ENCODE measurements around the gene SLC8A2. TPM values are rescaled to one million over a fixed set of nuclear protein-coding genes. Genes with fewer than 3 reads are reported as not detected.
A peak's percentile ranks its signal among the peaks of the same experiment; 100 is the strongest.

The SLC8A2 gene
- total RNA-seq, 3 donors from 2014 or later (not counting 1 experiment from before 2014, with no cell fraction given), result 0.20 TPM; not detected in 2

DNA sequence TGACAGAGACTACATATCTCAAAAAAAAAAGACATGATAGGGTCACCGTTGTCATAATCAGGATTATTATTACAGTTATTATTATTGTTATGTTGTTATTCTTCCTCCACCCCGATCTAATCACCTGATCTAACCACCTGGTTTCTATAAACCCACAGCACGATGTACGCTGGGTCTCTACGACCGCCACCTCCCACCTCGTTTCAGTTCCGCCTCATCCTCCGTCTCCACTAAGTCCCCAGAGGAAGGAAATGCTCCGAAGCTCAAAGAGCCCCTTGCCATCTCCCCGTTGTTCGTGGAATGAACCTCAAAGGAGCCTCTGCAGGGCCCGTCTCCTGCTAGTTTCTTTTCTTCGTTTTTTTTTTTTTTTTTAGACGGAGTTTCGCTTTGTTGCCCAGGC, 36.5 kb downstream of the SLC8A2 start:
- ATAC-seq, result no peak
- WGBS (ENCODE audit: insufficient coverage), result 37% methylated on average over 15 of the region's 16 CpGs

DNA sequence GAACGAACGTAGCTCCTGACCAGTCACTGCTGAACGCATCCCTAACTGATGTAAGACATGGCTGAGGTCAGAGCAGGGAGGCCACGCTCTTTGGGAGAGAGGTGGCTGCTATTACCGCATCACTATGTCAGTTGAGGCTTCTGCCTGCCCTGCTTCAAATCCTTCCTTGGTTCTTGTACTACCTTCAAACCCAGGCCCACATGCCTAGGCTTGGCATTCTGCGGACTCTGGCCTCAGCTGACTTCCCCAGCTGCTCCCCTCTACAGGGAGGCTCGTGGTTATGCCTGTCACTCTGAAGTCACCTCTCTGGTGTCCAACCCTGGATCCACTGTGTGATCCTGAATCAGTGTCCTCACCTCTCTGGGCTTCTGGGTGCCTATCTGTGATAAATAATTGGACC, 37.6 kb downstream of the SLC8A2 start:
- H3K4me1 ChIP-seq (ENCODE audit: control insufficient read depth, insufficient read depth, low read length), result peaks cover 15% of the 10 kb centered on the region
- 84% methylated on average over 7 of the region's 7 CpGs for WGBS (ENCODE audit: insufficient coverage)
- intact Hi-C loops (cut with micrococcal nuclease), result no loop called here
- no peak overlapping the region for H3K27ac ChIP-seq (ENCODE audit: low read length)
- TF ChIP-seq, protein P1, sequence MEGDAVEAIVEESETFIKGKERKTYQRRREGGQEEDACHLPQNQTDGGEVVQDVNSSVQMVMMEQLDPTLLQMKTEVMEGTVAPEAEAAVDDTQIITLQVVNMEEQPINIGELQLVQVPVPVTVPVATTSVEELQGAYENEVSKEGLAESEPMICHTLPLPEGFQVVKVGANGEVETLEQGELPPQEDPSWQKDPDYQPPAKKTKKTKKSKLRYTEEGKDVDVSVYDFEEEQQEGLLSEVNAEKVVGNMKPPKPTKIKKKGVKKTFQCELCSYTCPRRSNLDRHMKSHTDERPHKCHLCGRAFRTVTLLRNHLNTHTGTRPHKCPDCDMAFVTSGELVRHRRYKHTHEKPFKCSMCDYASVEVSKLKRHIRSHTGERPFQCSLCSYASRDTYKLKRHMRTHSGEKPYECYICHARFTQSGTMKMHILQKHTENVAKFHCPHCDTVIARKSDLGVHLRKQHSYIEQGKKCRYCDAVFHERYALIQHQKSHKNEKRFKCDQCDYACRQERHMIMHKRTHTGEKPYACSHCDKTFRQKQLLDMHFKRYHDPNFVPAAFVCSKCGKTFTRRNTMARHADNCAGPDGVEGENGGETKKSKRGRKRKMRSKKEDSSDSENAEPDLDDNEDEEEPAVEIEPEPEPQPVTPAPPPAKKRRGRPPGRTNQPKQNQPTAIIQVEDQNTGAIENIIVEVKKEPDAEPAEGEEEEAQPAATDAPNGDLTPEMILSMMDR (IDR thresholded peaks at IDR 0.05), result no peak
- H3K27ac Mint-ChIP-seq, result no peak overlapping the region
- H3K9me3 ChIP-seq (ENCODE audit: control insufficient read depth, insufficient read depth, low read length), result no peaks in the 10 kb centered on the region
- no peaks in the 10 kb centered on the region for H3K36me3 ChIP-seq (ENCODE audit: control insufficient read depth, insufficient read depth, low read length)
- ATAC-seq (no peak), DNase-seq (no peak)
- H3K4me3 Mint-ChIP-seq, result no peak overlapping the region
- H3K9me3 Mint-ChIP-seq, result no peaks in the 10 kb centered on the region
- peaks cover 17 to 21% of the 10 kb centered on the region in 2 donors for H3K4me1 Mint-ChIP-seq
- peaks cover 24% of the 10 kb centered on the region for H3K27me3 ChIP-seq (ENCODE audit: control insufficient read depth, insufficient read depth, low read length)
- H3K36me3 Mint-ChIP-seq, result no peaks in the 10 kb centered on the region
- peaks cover 52 to 61% of the 10 kb centered on the region in 2 donors for H3K27me3 Mint-ChIP-seq (ENCODE audit: low read depth in 2 of 2)
- H3K4me3 ChIP-seq (ENCODE audit: low read length), result no peak overlapping the region

More for the DNA sequence above, 36.5 kb downstream of the SLC8A2 start:
- H3K9me3 Mint-ChIP-seq, result no peaks in the 10 kb centered on the region
- H3K9me3 ChIP-seq (ENCODE audit: control insufficient read depth, insufficient read depth, low read length), result no peaks in the 10 kb centered on the region
- no peak overlapping the region for H3K27ac ChIP-seq (ENCODE audit: low read length)
- H3K4me3 ChIP-seq (ENCODE audit: low read length), result no peak overlapping the region
- no peak overlapping the region for H3K4me3 Mint-ChIP-seq
- peak in 1 of 2 donors; percentile 57 for DNase-seq
- peaks cover 16% of the 10 kb centered on the region for H3K27me3 ChIP-seq (ENCODE audit: control insufficient read depth, insufficient read depth, low read length)
- intact Hi-C loops (cut with micrococcal nuclease), result loop anchor here (5.0 kb wide), 1 partner anchor 82 kb away; the partner anchor contains the start of gene NAPA
- H3K27ac Mint-ChIP-seq, result no peak overlapping the region
- peaks cover 8% of the 10 kb centered on the region for H3K4me1 ChIP-seq (ENCODE audit: control insufficient read depth, insufficient read depth, low read length)
- no peaks in the 10 kb centered on the region for H3K36me3 ChIP-seq (ENCODE audit: control insufficient read depth, insufficient read depth, low read length)
- H3K27me3 Mint-ChIP-seq (ENCODE audit: low read depth in 2 of 2), result peaks cover 48 to 61% of the 10 kb centered on the region in 2 donors
- peaks cover 13% of the 10 kb centered on the region in 2 donors for H3K4me1 Mint-ChIP-seq
- TF ChIP-seq, protein P1 (IDR thresholded peaks at IDR 0.05), result no peak
- H3K36me3 Mint-ChIP-seq, result no peaks in the 10 kb centered on the region

DNA sequence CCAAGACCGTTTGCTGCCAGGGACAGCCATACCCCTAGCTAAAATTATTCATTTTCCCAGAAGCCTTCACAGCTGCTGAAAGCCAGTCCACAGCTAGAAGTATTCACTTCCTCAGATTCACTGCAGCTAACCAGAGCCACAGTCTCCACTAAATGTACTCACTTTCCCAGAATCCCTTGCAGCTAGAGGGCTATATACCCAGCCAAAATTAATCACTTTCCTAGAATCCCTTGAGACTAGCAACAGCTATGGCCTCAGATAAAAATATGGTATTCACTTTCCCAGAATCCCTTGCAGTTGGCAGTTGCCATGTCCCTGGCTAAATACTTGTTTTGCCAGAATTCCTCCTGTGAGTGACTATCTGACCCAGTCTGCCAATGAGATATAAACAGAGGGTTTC, 38.6 kb downstream of the SLC8A2 start:
- Mint-ChIP-seq H3K4me1 (peaks cover 17 to 21% of the 10 kb centered on the region in 2 donors), H3K4me3 (no peak overlapping the region), H3K36me3 (no peaks in the 10 kb centered on the region), H3K9me3 (no peaks in the 10 kb centered on the region), H3K27me3 (ENCODE audit: low read depth in 2 of 2) (peaks cover 44 to 52% of the 10 kb centered on the region in 2 donors), H3K27ac (no peak overlapping the region)
- Histone ChIP-seq H3K36me3 (ENCODE audit: control insufficient read depth, insufficient read depth, low read length) (no peaks in the 10 kb centered on the region), H3K4me3 (ENCODE audit: low read length) (no peak overlapping the region), H3K9me3 (ENCODE audit: control insufficient read depth, insufficient read depth, low read length) (no peaks in the 10 kb centered on the region), H3K4me1 (ENCODE audit: control insufficient read depth, insufficient read depth, low read length) (peaks cover 24% of the 10 kb centered on the region), H3K27ac (ENCODE audit: low read length) (no peak overlapping the region), H3K27me3 (ENCODE audit: control insufficient read depth, insufficient read depth, low read length) (peaks cover 29% of the 10 kb centered on the region)
- TF ChIP-seq, protein P1 (IDR thresholded peaks at IDR 0.05), result no peak
- no peak for DNase-seq
- ATAC-seq, result no peak
- 6% methylated on average over 1 of the region's 1 CpG for WGBS (ENCODE audit: insufficient coverage)
- intact Hi-C loops (cut with micrococcal nuclease), result no loop called here

DNA sequence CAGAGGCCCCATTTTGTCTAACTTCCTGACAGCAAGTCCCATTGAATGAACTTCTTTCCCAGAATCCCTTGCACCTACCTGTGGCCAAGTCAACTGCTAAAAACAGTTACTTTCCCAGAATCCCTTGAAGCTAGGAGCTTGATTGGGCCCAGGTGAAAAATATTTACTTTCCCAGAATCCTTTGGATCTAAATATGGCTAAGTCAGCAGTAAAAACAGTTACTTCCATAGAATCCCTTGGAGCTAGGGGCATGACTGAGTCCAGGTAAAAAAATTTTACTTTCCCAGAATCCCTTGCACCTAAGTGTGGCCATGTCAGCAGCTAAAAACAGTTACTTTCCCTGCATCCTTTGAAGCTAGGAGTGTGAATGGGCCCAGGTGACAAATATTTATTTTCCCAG, 39.2 kb downstream of the SLC8A2 start:
- intact Hi-C loops (cut with micrococcal nuclease), result no loop called here
- H3K27me3 ChIP-seq (ENCODE audit: control insufficient read depth, insufficient read depth, low read length), result peaks cover 28% of the 10 kb centered on the region

More for the DNA sequence above, 39.2 kb downstream of the SLC8A2 start:
- Histone ChIP-seq H3K36me3 (ENCODE audit: control insufficient read depth, insufficient read depth, low read length) (no peaks in the 10 kb centered on the region), H3K4me3 (ENCODE audit: low read length) (no peak overlapping the region), H3K4me1 (ENCODE audit: control insufficient read depth, insufficient read depth, low read length) (peaks cover 29% of the 10 kb centered on the region), H3K27ac (ENCODE audit: low read length) (no peak overlapping the region), H3K9me3 (ENCODE audit: control insufficient read depth, insufficient read depth, low read length) (no peaks in the 10 kb centered on the region)
- Mint-ChIP-seq H3K27me3 (ENCODE audit: low read depth in 2 of 2) (peaks cover 40 to 47% of the 10 kb centered on the region in 2 donors), H3K27ac (no peak overlapping the region), H3K9me3 (no peaks in the 10 kb centered on the region), H3K4me3 (no peak overlapping the region), H3K4me1 (peaks cover 17 to 20% of the 10 kb centered on the region in 2 donors), H3K36me3 (no peaks in the 10 kb centered on the region)
- ATAC-seq (no peak), DNase-seq (no peak)
- TF ChIP-seq, protein P1 (IDR thresholded peaks at IDR 0.05), result no peak
